Spleen (tissue), 11 donors: Measurements from ENCODE around the gene CA11. TPM values are rescaled to one million over a fixed set of nuclear protein-coding genes. Genes with fewer than 3 reads are reported as not detected.
A peak's percentile ranks its signal among the peaks of the same experiment; 100 is the strongest.

ENCODE experiments used
- DNase-seq: peaks from one replicate; pipeline ENCODE4 v3.0.0-alpha.2; 2020
- H3K27ac ChIP-seq, 8 donors: fragments of 200-600 bp; sonication (generic) in 7 of 8; 1 replicate in 4 of 8; 2 replicates in 4 of 8; pipeline versions ENCODE4 v1.5.0 to v1.8.0; 2016 to 2021; ENCODE audit warnings: inconsistent platforms in 4 of 8, mild to moderate bottlenecking in 4 of 8, moderate library complexity in 1 of 8
- H3K27me3 ChIP-seq, 7 donors: fragments of 200-600 bp; sonication (generic) in 6 of 7; replicated peaks in 1 of 7; 1 replicate in 4 of 7; 2 replicates in 3 of 7; pipeline versions ENCODE4 v1.5.0 to v1.8.0; 2016 to 2021; ENCODE audit warnings: inconsistent platforms in 3 of 7, mild to moderate bottlenecking in 1 of 7
- H3K36me3 ChIP-seq, 6 donors: fragments of 200-600 bp; sonication (generic) in 5 of 6; 1 replicate in 4 of 6; 2 replicates in 2 of 6; pipeline versions ENCODE4 v1.5.0 to v1.8.0; 2016 to 2021; ENCODE audit warnings: inconsistent platforms in 2 of 6
- H3K4me1 ChIP-seq, 6 donors: fragments of 200-600 bp; sonication (generic) in 5 of 6; 1 replicate in 3 of 6; 2 replicates in 3 of 6; pipeline versions ENCODE4 v1.5.0 to v1.8.0; 2016 to 2021; ENCODE audit warnings: inconsistent platforms in 3 of 6
- H3K4me3 ChIP-seq, 8 donors: fragments of 200-600 bp; sonication (generic) in 7 of 8; 1 replicate in 4 of 8; 2 replicates in 4 of 8; pipeline versions ENCODE4 v1.5.0 to v1.8.0; 2016 to 2021; ENCODE audit warnings: inconsistent platforms in 4 of 8, mild to moderate bottlenecking in 4 of 8, moderate library complexity in 2 of 8
- H3K9me3 ChIP-seq, 8 donors: fragments of 200-600 bp; sonication (generic) in 7 of 8; 1 replicate in 4 of 8; 2 replicates in 4 of 8; pipeline versions ENCODE4 v1.5.0 to v1.8.0; 2016 to 2021; ENCODE audit warnings: inconsistent platforms in 4 of 8
- POLR2A ChIP-seq, 3 donors: fragments of 450-650 bp; IDR thresholded peaks; one replicate each; pipeline ENCODE4 v1.5.1; 2017; ENCODE audit warnings: antibody characterized with exemption in 3 of 3, mild to moderate bottlenecking in 1 of 3
- POLR2AphosphoS5 ChIP-seq, 3 donors: sonication (generic); formaldehyde crosslinking; IDR thresholded peaks; one replicate each; pipeline ENCODE4 v1.5.1; 2017; ENCODE audit warnings: antibody characterized with exemption in 3 of 3
- WGBS, 5 donors: extraction: QIAGEN DNeasy Blood & Tissue Kit in 3 of 5; methylation state at CpG; one replicate each; pipeline versions ENCODE4 v1.1.5 to v1.1.7; 2013 to 2018; 5-methylcytosine and 5-hydroxymethylcytosine counted together
- intact Hi-C: fragments of 100-400 bp; cut with DNase I; formaldehyde crosslinking; loops from one replicate; pipeline ENCODE4 v1.15.0; 2023; ENCODE audit warnings: low total_unique reads
- polyA plus RNA-seq, 3 donors: library from polyadenylated mRNA; stranded (reverse); fragments of 200-250 nt; gene quantifications; one replicate each; pipeline ENCODE4 v1.2.1, GENCODE V29; 2013
- total RNA-seq, 7 donors: library from RNA; depleted of rRNA in 3 of 7; stranded (reverse); fragments of >200 nt in 3 of 7; fragmentation: NEBNext Ultra II Directional in 4 of 7; extraction: Animal tissue kit (Norgen Biotek cat#: 25700) in 4 of 7; gene quantifications; one replicate each; pipeline versions ENCODE4 v1.1.0 to v1.2.1, GENCODE V29; 2016 to 2021
- TF ChIP-seq, protein P1 (sequence below), 11 experiments: fragments of 200-600 bp in 7 of 11; fragments of 450-650 bp in 4 of 11; sonication (generic) in 4 of 11; IDR thresholded peaks in 8 of 11; conservative IDR thresholded peaks in 3 of 11; 1 replicate in 7 of 11; 2 replicates in 4 of 11; pipeline versions ENCODE4 v1.4.0 to v1.8.0; 2016 to 2021; ENCODE audit warnings: antibody characterized with exemption in 11 of 11, inconsistent platforms in 4 of 11, mild to moderate bottlenecking in 1 of 11
- donor health status: healthy with polysubstance abuse.
- donor health status: DM: no; HTN: no; CAD: no; lungs with moderate emphysema.
- donor health status: DM: no; HTN: no; CAD: no.
- donor health status: Bipolar disorder and iron deficiency.
- donor health status: healthy.
- donor health status: DM: no; HTN: no; CAD: no.
- donor health status: DM: yes; HTN: yes; CAD: no.

CA11 gene
- total and polyA plus RNA-seq, 10 donors = 1.9 to 14.5 (median 7.8) TPM

DNA sequence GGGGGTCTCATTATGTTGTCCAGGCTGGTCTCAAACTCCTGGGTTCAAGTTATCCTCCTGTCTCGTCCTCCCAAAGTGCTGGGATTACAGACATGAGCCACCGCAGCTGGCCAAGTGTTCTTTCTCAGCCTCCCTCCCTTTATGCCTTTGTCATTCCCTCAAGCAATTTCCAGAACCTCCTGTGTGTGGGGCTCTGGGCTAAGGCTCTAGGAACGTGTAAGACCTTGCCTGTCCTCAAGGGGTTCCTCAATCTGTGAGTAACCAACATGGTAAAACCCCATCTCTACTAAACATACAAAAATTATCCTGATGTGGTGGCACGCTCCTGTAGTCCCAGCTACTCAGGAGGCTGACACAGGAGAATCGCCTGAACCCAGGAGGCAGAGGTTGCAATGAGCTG, 55.0 kb downstream of the CA11 start:
- TF ChIP-seq, protein P1, sequence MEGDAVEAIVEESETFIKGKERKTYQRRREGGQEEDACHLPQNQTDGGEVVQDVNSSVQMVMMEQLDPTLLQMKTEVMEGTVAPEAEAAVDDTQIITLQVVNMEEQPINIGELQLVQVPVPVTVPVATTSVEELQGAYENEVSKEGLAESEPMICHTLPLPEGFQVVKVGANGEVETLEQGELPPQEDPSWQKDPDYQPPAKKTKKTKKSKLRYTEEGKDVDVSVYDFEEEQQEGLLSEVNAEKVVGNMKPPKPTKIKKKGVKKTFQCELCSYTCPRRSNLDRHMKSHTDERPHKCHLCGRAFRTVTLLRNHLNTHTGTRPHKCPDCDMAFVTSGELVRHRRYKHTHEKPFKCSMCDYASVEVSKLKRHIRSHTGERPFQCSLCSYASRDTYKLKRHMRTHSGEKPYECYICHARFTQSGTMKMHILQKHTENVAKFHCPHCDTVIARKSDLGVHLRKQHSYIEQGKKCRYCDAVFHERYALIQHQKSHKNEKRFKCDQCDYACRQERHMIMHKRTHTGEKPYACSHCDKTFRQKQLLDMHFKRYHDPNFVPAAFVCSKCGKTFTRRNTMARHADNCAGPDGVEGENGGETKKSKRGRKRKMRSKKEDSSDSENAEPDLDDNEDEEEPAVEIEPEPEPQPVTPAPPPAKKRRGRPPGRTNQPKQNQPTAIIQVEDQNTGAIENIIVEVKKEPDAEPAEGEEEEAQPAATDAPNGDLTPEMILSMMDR (IDR thresholded peaks at IDR 0.05 in 8 of 11, conservative IDR thresholded peaks at IDR 0.05 in 3 of 11) = no peak
- TF ChIP-seq POLR2AphosphoS5 (IDR thresholded peaks at IDR 0.05) (no peak), POLR2A (IDR thresholded peaks at IDR 0.05) (no peak)
- Histone ChIP-seq H3K4me3 (no peak overlapping the region), H3K27ac (no peak overlapping the region), H3K27me3 (peaks cover 0 to 20% (median 0%) of the 10 kb centered on the region in 7 donors), H3K36me3 (no peaks in the 10 kb centered on the region), H3K4me1 (peaks cover 0 to 12% (median 11%) of the 10 kb centered on the region in 6 donors), H3K9me3 (no peaks in the 10 kb centered on the region)
- 75 to 87% (median 78%) methylated on average over 5 of the region's 5 CpGs for WGBS, 5 donors
- no peak for DNase-seq
- intact Hi-C loops = no loop called here

DNA sequence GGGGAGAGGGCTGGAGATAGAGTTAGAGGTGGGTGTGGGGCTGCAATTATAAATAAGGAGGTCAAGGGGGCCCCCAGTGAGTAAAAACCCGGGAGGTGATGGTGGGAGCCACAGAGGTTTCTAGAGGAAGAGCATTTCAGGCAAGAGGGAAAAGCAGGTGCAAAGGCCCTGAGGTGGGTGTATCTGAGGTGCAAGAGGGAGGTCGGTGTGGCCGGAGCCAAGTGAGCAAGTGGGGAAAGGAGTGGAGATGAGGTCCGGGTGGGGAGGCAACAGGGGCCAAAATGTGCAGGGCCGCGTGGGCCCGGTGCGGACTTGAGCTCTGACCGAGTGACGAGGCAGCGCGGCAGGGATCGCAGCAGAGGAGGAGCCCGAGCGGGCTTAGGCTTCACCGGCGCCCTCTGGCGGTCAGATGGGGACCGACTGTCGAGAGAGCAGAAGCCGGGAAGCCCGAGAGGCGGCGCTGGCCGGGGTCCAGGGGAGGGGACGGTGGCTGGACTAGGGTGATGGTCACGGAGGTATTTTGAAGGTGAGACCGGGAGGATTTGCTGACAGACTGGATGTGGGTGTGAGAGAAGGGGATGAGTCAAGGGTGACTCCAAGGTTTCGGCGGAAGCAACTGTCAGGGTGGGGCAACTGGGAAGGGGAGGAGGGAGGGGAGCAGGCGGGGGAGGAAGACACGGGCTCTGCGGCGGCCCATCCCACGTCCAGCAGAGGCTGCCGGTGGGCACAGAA, 57.2 kb downstream of the CA11 start:
- H3K36me3 ChIP-seq = no peaks in the 10 kb centered on the region
- H3K27me3 ChIP-seq = peaks cover 0 to 25% (median 0%) of the 10 kb centered on the region in 7 donors
- no peaks in the 10 kb centered on the region for H3K9me3 ChIP-seq
- peak overlapping the region in 2 of 8 donors; percentile 61 to 76 for H3K27ac ChIP-seq
- H3K4me1 ChIP-seq = peaks cover 0 to 18% (median 15%) of the 10 kb centered on the region in 6 donors
- 4 to 6% (median 4%) methylated on average over 33 to 36 of the region's 36 CpGs for WGBS, 5 donors
- peak overlapping the region in 7 of 8 donors; percentile 8 to 68 (median 27) for H3K4me3 ChIP-seq
- TF ChIP-seq, protein P1 (IDR thresholded peaks at IDR 0.05 in 8 of 11, conservative IDR thresholded peaks at IDR 0.05 in 3 of 11) = peak; percentile 86 to 96 (median 94)
- TF ChIP-seq POLR2A (IDR thresholded peaks at IDR 0.05) (no peak), POLR2AphosphoS5 (IDR thresholded peaks at IDR 0.05) (peak; percentile 39 to 77 (median 54))
- peak; percentile 98 for DNase-seq
- intact Hi-C loops = loop anchor here (10.0 kb wide), 1 partner anchor 84 kb away; no protein-coding TSS in a partner anchor

Other genes with a start within 250 kb of the CA11 start
- 10 to 100 TPM; 24.3 to 34.5 (median 26.0) TPM for gene GRWD1, start 200.2 kb downstream of the CA11 start, total RNA-seq
- gene GRWD1, start 200.2 kb downstream of the CA11 start, polyA plus RNA-seq = 10 to 100 TPM in 1 of 3 donors, 1 to 10 TPM in 2; 5.5 to 14.7 (median 9.5) TPM
- 1 to 10 TPM in 2 of 7 donors, under 1 TPM in 5; 0.43 to 1.4 (median 0.93) TPM for gene KCNJ14, start 190.6 kb downstream of the CA11 start, total RNA-seq
- gene KCNJ14, start 190.6 kb downstream of the CA11 start, polyA plus RNA-seq = under 1 TPM; 0.26 to 0.61 (median 0.38) TPM
- 10 to 100 TPM; 31.4 to 66.4 (median 48.2) TPM for gene CYTH2, start 176.8 kb downstream of the CA11 start, total RNA-seq
- gene CYTH2, start 176.8 kb downstream of the CA11 start, polyA plus RNA-seq = 10 to 100 TPM; 22.6 to 44.1 (median 24.6) TPM
- 1 to 10 TPM in 6 of 7 donors, under 1 TPM in 1; 0.69 to 4.2 (median 1.5) TPM for gene LMTK3, start 134.4 kb downstream of the CA11 start, total RNA-seq
- gene LMTK3, start 134.4 kb downstream of the CA11 start, polyA plus RNA-seq = 1 to 10 TPM in 1 of 3 donors, under 1 TPM in 2; 0.29 to 1.1 (median 0.37) TPM
- not detected for gene SULT2B1, start 94.0 kb downstream of the CA11 start, total RNA-seq
- gene SULT2B1, start 94.0 kb downstream of the CA11 start, polyA plus RNA-seq = under 1 TPM in 2 of 3 donors, not detected in 1; 0.12 to 0.58 TPM
- not detected for gene SPACA4, start 39.4 kb downstream of the CA11 start, total RNA-seq
- gene SPACA4, start 39.4 kb downstream of the CA11 start, polyA plus RNA-seq = not detected
- 1 to 10 TPM in 1 of 7 donors, under 1 TPM in 1, not detected in 5; 0.46 to 2.0 TPM for gene FAM83E, start 31.1 kb downstream of the CA11 start, total RNA-seq
- under 1 TPM; 0.04 to 0.67 (median 0.20) TPM for gene FAM83E, start 31.1 kb downstream of the CA11 start, polyA plus RNA-seq
- 1,000 to 10,000 TPM; 1,136 to 2,739 (median 1,465) TPM for gene RPL18, start 27.0 kb downstream of the CA11 start, total RNA-seq
- gene RPL18, start 27.0 kb downstream of the CA11 start, polyA plus RNA-seq = 1,000 to 10,000 TPM; 3,728 to 5,575 (median 5,277) TPM
- 10 to 100 TPM; 12.4 to 26.5 (median 23.5) TPM for gene SPHK2, start 26.7 kb downstream of the CA11 start, total RNA-seq
- 10 to 100 TPM in 1 of 3 donors, 1 to 10 TPM in 2; 7.9 to 20.8 (median 9.7) TPM for gene SPHK2, start 26.7 kb downstream of the CA11 start, polyA plus RNA-seq
- gene DBP, start 8.8 kb downstream of the CA11 start, total RNA-seq = 10 to 100 TPM; 11.4 to 29.5 (median 22.5) TPM
- 10 to 100 TPM; 21.8 to 26.8 (median 24.1) TPM for gene DBP, start 8.8 kb downstream of the CA11 start, polyA plus RNA-seq
- gene NTN5, start 26.8 kb upstream of the CA11 start, total RNA-seq = 1 to 10 TPM in 3 of 7 donors, under 1 TPM in 3, not detected in 1; 0.30 to 2.1 (median 1.2) TPM
- 1 to 10 TPM in 1 of 3 donors, under 1 TPM in 2; 0.49 to 1.1 (median 0.51) TPM for gene NTN5, start 26.8 kb upstream of the CA11 start, polyA plus RNA-seq
- under 1 TPM in 3 of 7 donors, not detected in 4; 0.17 to 0.65 (median 0.38) TPM for gene FUT2, start 49.8 kb upstream of the CA11 start, total RNA-seq
- gene FUT2, start 49.8 kb upstream of the CA11 start, polyA plus RNA-seq = 1 to 10 TPM in 1 of 3 donors, under 1 TPM in 1, not detected in 1; 0.22 to 1.2 TPM
- 10 to 100 TPM in 1 of 7 donors, 1 to 10 TPM in 6; 3.1 to 10.3 (median 4.0) TPM for gene MAMSTR, start 73.5 kb upstream of the CA11 start, total RNA-seq
- gene MAMSTR, start 73.5 kb upstream of the CA11 start, polyA plus RNA-seq = 10 to 100 TPM in 1 of 3 donors, 1 to 10 TPM in 1, under 1 TPM in 1; 0.93 to 10.7 (median 3.6) TPM
- gene RASIP1, start 94.4 kb upstream of the CA11 start, total RNA-seq = 10 to 100 TPM; 30.3 to 78.1 (median 39.8) TPM
- gene RASIP1, start 94.4 kb upstream of the CA11 start, polyA plus RNA-seq = 10 to 100 TPM; 15.1 to 62.8 (median 42.1) TPM
- gene IZUMO1, start 100.7 kb upstream of the CA11 start, total RNA-seq = 1 to 10 TPM in 5 of 7 donors, under 1 TPM in 1, not detected in 1; 0.84 to 5.3 (median 1.8) TPM
- 1 to 10 TPM in 1 of 3 donors, under 1 TPM in 2; 0.26 to 1.0 (median 0.50) TPM for gene IZUMO1, start 100.7 kb upstream of the CA11 start, polyA plus RNA-seq
- 10 to 100 TPM in 4 of 7 donors, 1 to 10 TPM in 3; 5.6 to 22.9 (median 10.0) TPM for gene FUT1, start 106.5 kb upstream of the CA11 start, total RNA-seq
- gene FUT1, start 106.5 kb upstream of the CA11 start, polyA plus RNA-seq = 1 to 10 TPM; 1.0 to 6.5 (median 2.7) TPM
- not detected for gene FGF21, start 109.3 kb upstream of the CA11 start, total RNA-seq
- gene FGF21, start 109.3 kb upstream of the CA11 start, polyA plus RNA-seq = not detected
- gene BCAT2, start 164.8 kb upstream of the CA11 start, total RNA-seq = 10 to 100 TPM; 15.5 to 25.3 (median 20.4) TPM
- gene BCAT2, start 164.8 kb upstream of the CA11 start, polyA plus RNA-seq = 10 to 100 TPM; 25.5 to 31.7 (median 29.4) TPM
- 10 to 100 TPM in 3 of 7 donors, 1 to 10 TPM in 4; 2.4 to 14.7 (median 8.1) TPM for gene HSD17B14, start 190.3 kb upstream of the CA11 start, total RNA-seq
- gene HSD17B14, start 190.3 kb upstream of the CA11 start, polyA plus RNA-seq = 10 to 100 TPM; 10.1 to 16.5 (median 11.2) TPM
- 10 to 100 TPM in 6 of 7 donors, 1 to 10 TPM in 1; 8.6 to 24.2 (median 16.0) TPM for gene PLEKHA4, start 222.4 kb upstream of the CA11 start, total RNA-seq
- gene PLEKHA4, start 222.4 kb upstream of the CA11 start, polyA plus RNA-seq = 10 to 100 TPM; 12.2 to 20.6 (median 13.8) TPM
- gene PPP1R15A, start 226.2 kb upstream of the CA11 start, total RNA-seq = 10 to 100 TPM; 30.2 to 74.2 (median 47.6) TPM
- gene PPP1R15A, start 226.2 kb upstream of the CA11 start, polyA plus RNA-seq = 10 to 100 TPM; 18.5 to 54.5 (median 21.5) TPM